ENCODE results near the gene CHRNB2. TPM values are rescaled to one million over a fixed set of nuclear protein-coding genes. Genes with fewer than 3 reads are reported as not detected.

Gene CHRNB2
- total RNA-seq, 4 donors from 2014 or later = not detected

DNA sequence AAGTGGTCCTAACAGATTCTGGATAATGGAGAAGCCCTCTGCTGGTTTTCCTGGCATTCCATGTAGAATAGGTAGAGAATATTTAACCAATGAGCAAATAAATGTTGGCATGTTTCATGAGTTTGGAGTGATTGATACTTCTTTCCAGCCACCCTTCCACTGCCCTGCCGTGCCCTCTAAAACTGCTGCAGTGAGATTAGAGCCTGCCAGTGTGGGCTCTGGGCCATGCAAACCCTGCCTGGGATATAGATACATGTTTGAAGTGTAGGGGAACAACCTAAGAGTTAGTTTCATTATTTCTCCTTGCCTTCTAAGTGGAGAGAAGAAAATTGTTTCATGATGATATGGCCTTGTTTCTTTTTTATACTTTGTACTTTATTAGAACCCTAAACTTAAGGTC, 19.6 kb upstream of the CHRNB2 start:
- WGBS, 2 donors = 38 to 46% methylated on average over 1 of the region's 1 CpG
- Histone ChIP-seq H3K4me1 (peaks cover 0 to 31% (median 0%) of the 10 kb centered on the region in 4 donors), H3K27ac (peak overlapping the region in 2 of 4 donors; percentile 12 to 37)

DNA sequence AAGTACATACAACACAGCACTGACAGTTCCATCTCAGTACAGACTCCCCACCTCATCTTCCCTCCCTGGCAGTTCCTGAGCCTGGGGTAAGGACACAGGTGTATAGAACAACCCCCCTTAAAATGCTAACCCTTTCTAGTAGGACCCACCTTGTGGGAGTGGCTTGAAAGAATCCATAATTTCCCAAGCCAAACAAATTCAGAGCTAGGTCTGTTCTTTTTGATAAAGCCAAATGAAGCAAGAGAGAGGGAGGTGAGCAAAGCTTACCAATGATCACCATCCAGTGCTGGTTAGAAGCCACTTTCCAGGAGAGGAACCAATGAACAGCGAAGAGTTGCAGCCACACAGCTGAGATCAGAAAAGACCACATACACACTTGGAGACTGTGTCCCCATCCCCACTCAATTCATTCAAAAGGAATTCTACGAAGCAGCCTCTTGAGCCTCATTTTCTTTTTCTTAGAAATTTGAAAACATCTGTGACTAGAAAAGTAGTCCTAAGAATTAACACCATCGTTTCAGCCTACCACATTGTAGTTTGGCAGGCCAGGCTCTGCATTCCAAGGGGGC, 18.3 kb upstream of the CHRNB2 start:
- Histone ChIP-seq H3K27ac (peak overlapping the region in 1 of 4 donors; percentile 9), H3K4me1 (peaks cover 0 to 37% (median 0%) of the 10 kb centered on the region in 4 donors)
- WGBS, 2 donors = 76 to 79% methylated on average over 3 of the region's 3 CpGs

More for the DNA sequence above, 19.6 kb upstream of the CHRNB2 start:
- no peak overlapping the region for H3K4me3 ChIP-seq
- no peaks in the 10 kb centered on the region for H3K9me3 ChIP-seq
- no peak for DNase-seq (ENCODE audit: low spot score in 2 of 2)
- no peaks in the 10 kb centered on the region for H3K27me3 ChIP-seq
- TF ChIP-seq EP300 (IDR thresholded peaks at IDR 0.05) = no peak
- TF ChIP-seq, protein P1, sequence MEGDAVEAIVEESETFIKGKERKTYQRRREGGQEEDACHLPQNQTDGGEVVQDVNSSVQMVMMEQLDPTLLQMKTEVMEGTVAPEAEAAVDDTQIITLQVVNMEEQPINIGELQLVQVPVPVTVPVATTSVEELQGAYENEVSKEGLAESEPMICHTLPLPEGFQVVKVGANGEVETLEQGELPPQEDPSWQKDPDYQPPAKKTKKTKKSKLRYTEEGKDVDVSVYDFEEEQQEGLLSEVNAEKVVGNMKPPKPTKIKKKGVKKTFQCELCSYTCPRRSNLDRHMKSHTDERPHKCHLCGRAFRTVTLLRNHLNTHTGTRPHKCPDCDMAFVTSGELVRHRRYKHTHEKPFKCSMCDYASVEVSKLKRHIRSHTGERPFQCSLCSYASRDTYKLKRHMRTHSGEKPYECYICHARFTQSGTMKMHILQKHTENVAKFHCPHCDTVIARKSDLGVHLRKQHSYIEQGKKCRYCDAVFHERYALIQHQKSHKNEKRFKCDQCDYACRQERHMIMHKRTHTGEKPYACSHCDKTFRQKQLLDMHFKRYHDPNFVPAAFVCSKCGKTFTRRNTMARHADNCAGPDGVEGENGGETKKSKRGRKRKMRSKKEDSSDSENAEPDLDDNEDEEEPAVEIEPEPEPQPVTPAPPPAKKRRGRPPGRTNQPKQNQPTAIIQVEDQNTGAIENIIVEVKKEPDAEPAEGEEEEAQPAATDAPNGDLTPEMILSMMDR (IDR thresholded peaks at IDR 0.05) = no peak
- TF ChIP-seq POLR2A (IDR thresholded peaks at IDR 0.05) = no peak
- H3K36me3 ChIP-seq = peaks cover 0 to 44% (median 28%) of the 10 kb centered on the region in 3 donors

DNA sequence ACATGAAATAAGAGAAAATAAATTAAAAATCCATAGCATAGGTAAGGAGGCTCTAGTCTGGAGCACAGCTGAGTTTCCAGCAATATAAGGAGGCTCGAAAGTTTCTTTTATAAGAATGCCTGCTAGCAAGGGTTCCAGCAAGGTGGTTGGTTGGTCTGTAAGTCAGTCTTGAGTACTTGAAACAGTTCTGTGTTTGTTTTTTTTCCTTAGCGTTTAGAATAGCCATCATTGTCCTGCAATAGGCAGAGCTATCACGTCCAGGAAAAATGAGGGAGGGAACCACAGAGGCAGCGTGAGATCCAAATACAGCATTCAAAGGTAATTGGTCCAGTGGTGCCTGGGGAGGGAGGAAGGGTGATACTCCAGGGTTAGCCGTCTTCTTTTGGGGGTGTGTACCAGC, 17.5 kb upstream of the CHRNB2 start:
- H3K27ac ChIP-seq = no peak overlapping the region
- H3K4me1 ChIP-seq = peaks cover 0 to 37% (median 0%) of the 10 kb centered on the region in 4 donors
- H3K4me3 ChIP-seq = no peak overlapping the region
- no peak for DNase-seq (ENCODE audit: low spot score in 2 of 2)
- H3K9me3 ChIP-seq = no peaks in the 10 kb centered on the region
- no peaks in the 10 kb centered on the region for H3K27me3 ChIP-seq
- peaks cover 0 to 64% (median 35%) of the 10 kb centered on the region in 3 donors for H3K36me3 ChIP-seq
- TF ChIP-seq, protein P1 (IDR thresholded peaks at IDR 0.05) = no peak
- no peak for TF ChIP-seq POLR2A (IDR thresholded peaks at IDR 0.05)
- TF ChIP-seq EP300 (IDR thresholded peaks at IDR 0.05) = no peak
- 45 to 46% methylated on average over 5 of the region's 5 CpGs for WGBS, 2 donors

More for the DNA sequence above, 18.3 kb upstream of the CHRNB2 start:
- H3K36me3 ChIP-seq = peaks cover 0 to 56% (median 35%) of the 10 kb centered on the region in 3 donors
- no peaks in the 10 kb centered on the region for H3K9me3 ChIP-seq
- no peak overlapping the region for H3K4me3 ChIP-seq
- no peaks in the 10 kb centered on the region for H3K27me3 ChIP-seq
- no peak for DNase-seq (ENCODE audit: low spot score in 2 of 2)
- TF ChIP-seq EP300 (IDR thresholded peaks at IDR 0.05) = no peak

DNA sequence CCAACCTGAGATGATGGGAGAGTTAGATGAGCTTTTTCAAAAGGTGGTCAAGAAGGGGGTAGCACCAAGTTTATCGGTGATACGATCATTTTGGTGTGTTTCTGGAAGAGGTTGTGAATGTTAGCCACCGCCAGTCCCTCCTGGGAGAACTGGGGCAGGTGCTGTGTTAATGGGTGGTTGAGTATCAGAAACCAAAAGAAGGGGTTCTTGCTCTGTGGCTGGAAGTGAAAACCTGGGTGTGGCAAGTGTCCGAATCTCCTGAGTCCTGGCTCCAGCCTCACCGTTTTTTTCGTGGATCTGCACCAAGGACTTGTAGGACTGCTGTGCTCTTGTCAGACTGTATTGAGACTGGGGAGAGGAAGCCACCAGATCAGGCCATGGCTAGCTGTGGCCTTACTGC, 16.9 kb upstream of the CHRNB2 start:
- Histone ChIP-seq H3K27me3 (no peaks in the 10 kb centered on the region), H3K4me3 (no peak overlapping the region), H3K9me3 (no peaks in the 10 kb centered on the region), H3K4me1 (peaks cover 0 to 42% (median 0%) of the 10 kb centered on the region in 4 donors), H3K27ac (no peak overlapping the region), H3K36me3 (peaks cover 0 to 70% (median 35%) of the 10 kb centered on the region in 3 donors)
- WGBS, 2 donors = 70 to 73% methylated on average over 6 of the region's 6 CpGs
- no peak for DNase-seq (ENCODE audit: low spot score in 2 of 2)
- TF ChIP-seq POLR2A (IDR thresholded peaks at IDR 0.05) (no peak), EP300 (IDR thresholded peaks at IDR 0.05) (no peak)
- TF ChIP-seq, protein P1 (IDR thresholded peaks at IDR 0.05) = no peak

DNA sequence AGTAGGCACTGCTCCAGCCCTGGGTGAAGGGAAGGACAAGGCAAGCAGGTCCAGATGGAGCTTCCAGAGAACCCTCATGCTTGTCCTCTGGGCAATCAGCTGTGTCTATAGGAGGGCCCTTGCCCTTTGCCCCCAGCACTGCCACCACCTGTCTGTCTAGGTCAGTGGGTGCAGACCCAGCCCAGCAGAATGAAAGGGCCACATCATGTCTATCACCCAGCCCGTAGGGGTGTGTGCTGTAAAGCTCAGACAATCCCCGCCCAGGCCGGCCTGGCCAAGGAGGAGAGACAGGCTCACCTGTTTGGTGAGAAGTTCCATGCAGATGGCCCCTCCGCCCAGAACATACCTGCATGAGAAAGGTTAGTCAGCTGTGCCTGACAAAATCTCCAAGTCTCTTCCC, 16.1 kb upstream of the CHRNB2 start:
- DNase-seq (ENCODE audit: low spot score in 2 of 2) = no peak
- H3K27me3 ChIP-seq = no peaks in the 10 kb centered on the region
- H3K36me3 ChIP-seq = peaks cover 0 to 73% (median 35%) of the 10 kb centered on the region in 3 donors
- H3K4me1 ChIP-seq = peaks cover 0 to 51% (median 5%) of the 10 kb centered on the region in 4 donors
- TF ChIP-seq POLR2A (IDR thresholded peaks at IDR 0.05) (no peak), EP300 (IDR thresholded peaks at IDR 0.05) (no peak)
- TF ChIP-seq, protein P1 (IDR thresholded peaks at IDR 0.05) = no peak
- H3K4me3 ChIP-seq = no peak overlapping the region
- H3K9me3 ChIP-seq = no peaks in the 10 kb centered on the region
- whole genome bisulfite sequencing, 2 donors = 90 to 96% methylated on average over 3 to 4 of the region's 4 CpGs
- H3K27ac ChIP-seq = no peak overlapping the region

All from tibial nerve (tissue), 4 donors.